Sciatic nerve (tissue), 2 donors: ENCODE results near the gene MNAT1. TPM values are rescaled to one million over a fixed set of nuclear protein-coding genes. Genes with fewer than 3 reads are reported as not detected.
A peak's percentile ranks its signal among the peaks of the same experiment; 100 is the strongest.
"Not testable (repeated sequence)": the region's sequence is repeated elsewhere in the genome, so short reads cannot be mapped to it uniquely, and the experiment has no call there.

ENCODE experiments used
- ATAC-seq: fragments of 200-7000 bp; cut with Tn5 transposase; one replicate; pipeline ENCODE4 v1.9.1; 2020; ENCODE audit warnings: mild to moderate bottlenecking, moderate library complexity
- DNase-seq: peaks from one replicate; pipeline ENCODE4 v3.0.0-alpha.2; 2020; ENCODE audit warnings: low spot score
- intact Hi-C: fragments of 100-400 bp; cut with DNase I; formaldehyde crosslinking; loops from one replicate; pipeline ENCODE4 v1.14.2; 2022
- total RNA-seq: library from RNA; stranded (reverse); fragmentation: NEBNext Ultra II Directional; extraction: Animal tissue kit (Norgen Biotek cat#: 25700); gene quantifications from one replicate; pipeline ENCODE4 v1.2.1, GENCODE V29; 2021
- donor health status: DM: no; HTN: no; CAD: no.
- donor health status: DM: no; HTN: no; CAD: no.

Gene MNAT1
- total RNA-seq, 1 donor from 2014 or later, result 39.9 TPM

- ATAC-seq (peak; percentile 64), DNase-seq (no peak)
- intact Hi-C loops, result no loop called here
Measured at GRCh38 chr14:60861545-60862140, 127.1 kb downstream of the MNAT1 start.

- intact Hi-C loops, result no loop called here
- DNase-seq, result no peak
- peak; percentile 88 for ATAC-seq
Measured at GRCh38 chr14:60862283-60862682, 127.7 kb downstream of the MNAT1 start.

GRCh38 chr14:60863249-60863648 lies 128.7 kb downstream of the MNAT1 start:
- no peak for DNase-seq
- intact Hi-C loops, result no loop called here
- ATAC-seq, result no peak

- intact Hi-C loops, result no loop called here
- DNase-seq, result no peak
- no peak for ATAC-seq
Measured at GRCh38 chr14:60865378-60866127, 131.0 kb downstream of the MNAT1 start.

GRCh38 chr14:60867503-60868172 lies 133.1 kb downstream of the MNAT1 start:
- intact Hi-C loops, result no loop called here
- ATAC-seq (no peak), DNase-seq (no peak)

GRCh38 chr14:60878121-60878520 lies 143.6 kb downstream of the MNAT1 start:
- DNase-seq (no peak), ATAC-seq (no peak)
- intact Hi-C loops, result no loop called here

- intact Hi-C loops, result no loop called here
- ATAC-seq (peak; percentile 72), DNase-seq (no peak)
Measured at GRCh38 chr14:60878536-60878935, 144.0 kb downstream of the MNAT1 start.

GRCh38 chr14:60882219-60882618 lies 147.7 kb downstream of the MNAT1 start:
- intact Hi-C loops, result no loop called here
- ATAC-seq (no peak), DNase-seq (no peak)

GRCh38 chr14:60884134-60884533 lies 149.6 kb downstream of the MNAT1 start:
- intact Hi-C loops, result no loop called here
- no peak for DNase-seq
- ATAC-seq, result no peak

GRCh38 chr14:60890636-60891035 lies 156.1 kb downstream of the MNAT1 start:
- DNase-seq, intact Hi-C loops, ATAC-seq: not testable (repeated sequence)

- no peak for DNase-seq
- no peak for ATAC-seq
- intact Hi-C loops, result no loop called here
Measured at GRCh38 chr14:60893911-60894310, 159.3 kb downstream of the MNAT1 start.

GRCh38 chr14:60904381-60904780 lies 169.8 kb downstream of the MNAT1 start:
- no peak for DNase-seq
- intact Hi-C loops, result no loop called here
- no peak for ATAC-seq

- ATAC-seq (no peak), DNase-seq (no peak)
- intact Hi-C loops, result no loop called here
Measured at GRCh38 chr14:60905923-60906322, 171.4 kb downstream of the MNAT1 start.

GRCh38 chr14:60915781-60916180 lies 181.2 kb downstream of the MNAT1 start:
- DNase-seq (no peak), ATAC-seq (no peak)
- intact Hi-C loops, result no loop called here

GRCh38 chr14:60922050-60922449 lies 187.5 kb downstream of the MNAT1 start:
- intact Hi-C loops, result no loop called here

GRCh38 chr14:60925286-60925685 lies 190.7 kb downstream of the MNAT1 start:
- ATAC-seq (no peak), DNase-seq (no peak)
- intact Hi-C loops, result no loop called here

More at GRCh38 chr14:60922050-60922449, 187.5 kb downstream of the MNAT1 start:
- DNase-seq (no peak), ATAC-seq (no peak)

GRCh38 chr14:60926002-60926401 lies 191.4 kb downstream of the MNAT1 start:
- no peak for ATAC-seq

GRCh38 chr14:60931218-60931617 lies 196.7 kb downstream of the MNAT1 start:
- ATAC-seq (no peak), DNase-seq (no peak)
- intact Hi-C loops, result no loop called here

More at GRCh38 chr14:60926002-60926401, 191.4 kb downstream of the MNAT1 start:
- DNase-seq, result no peak
- intact Hi-C loops, result no loop called here

GRCh38 chr14:60933920-60934655 lies 199.5 kb downstream of the MNAT1 start:
- intact Hi-C loops, result no loop called here
- DNase-seq (no peak), ATAC-seq (no peak)
